Smooth muscle cell (in vitro differentiated cells): ENCODE results near the gene DGKQ. TPM values are rescaled to one million over a fixed set of nuclear protein-coding genes. Genes with fewer than 3 reads are reported as not detected.

Experiments
- DNase-seq: peaks from one replicate; lab custom pipeline; 2025; ENCODE audit not compliant: unreplicated experiment; lab: John Stamatoyannopoulos, UW
- H2AFZ ChIP-seq: fragments of 200-600 bp; sonication (generic); 2 replicates; pipeline ENCODE4 v1.6.0; 2016; ENCODE audit warnings: antibody characterized with exemption, low read depth, mild to moderate bottlenecking
- H3F3A ChIP-seq: fragments of 200-600 bp; sonication (generic); 2 replicates; pipeline ENCODE4 v1.6.0; 2017; ENCODE audit warnings: antibody characterized with exemption, low read depth
- H3K27ac ChIP-seq: fragments of 200-600 bp; sonication (generic); 2 replicates; pipeline ENCODE4 v1.5.1; 2016; ENCODE audit warnings: low read depth, mild to moderate bottlenecking
- H3K27me3 ChIP-seq: fragments of 200-600 bp; sonication (generic); 2 replicates; pipeline ENCODE4 v1.6.1; 2016; ENCODE audit warnings: low read depth, mild to moderate bottlenecking
- H3K36me3 ChIP-seq: fragments of 200-600 bp; sonication (generic); 2 replicates; pipeline ENCODE4 v1.5.1; 2016; ENCODE audit warnings: low read depth
- H3K4me1 ChIP-seq: fragments of 200-600 bp; sonication (generic); 2 replicates; pipeline ENCODE4 v1.5.1; 2016; ENCODE audit warnings: low read depth
- H3K4me2 ChIP-seq: fragments of 200-600 bp; sonication (generic); 2 replicates; pipeline ENCODE4 v1.6.0; 2016; ENCODE audit warnings: mild to moderate bottlenecking
- H3K4me3 ChIP-seq: fragments of 200-600 bp; sonication (generic); 2 replicates; pipeline ENCODE4 v1.5.1; 2016; ENCODE audit warnings: mild to moderate bottlenecking
- H3K79me2 ChIP-seq: fragments of 200-600 bp; sonication (generic); 2 replicates; pipeline ENCODE4 v1.6.0; 2016; ENCODE audit warnings: low read depth, mild to moderate bottlenecking
- H3K9ac ChIP-seq: fragments of 200-600 bp; sonication (generic); 2 replicates; pipeline ENCODE4 v1.6.0; 2016; ENCODE audit warnings: low read depth
- H3K9me3 ChIP-seq: fragments of 200-600 bp; sonication (generic); replicated peaks from 2 replicates; pipeline ENCODE4 v1.5.1; 2016; ENCODE audit warnings: low read depth
- H4K20me1 ChIP-seq: fragments of 200-600 bp; sonication (generic); 2 replicates; pipeline ENCODE4 v1.6.0; 2016; ENCODE audit warnings: low read depth
- CTCF ChIP-seq: fragments of 200-600 bp; sonication (generic); IDR thresholded peaks from 2 replicates; pipeline ENCODE4 v1.5.1; 2017; ENCODE audit warnings: borderline replicate concordance, mild to moderate bottlenecking, antibody characterized with exemption; ENCODE audit not compliant: insufficient read depth, poor library complexity, severe bottlenecking
- WGBS: methylation state at CpG from one replicate; pipeline ENCODE4 v1.1.7; 2016; ENCODE audit warnings: low lambda C conversion rate; 5-methylcytosine and 5-hydroxymethylcytosine counted together
- polyA plus RNA-seq: library from polyadenylated mRNA; unstranded; fragments of >200 nt; fragmentation: Nextera tagmentation; extraction: Ambion mirVana; gene quantifications from 2 replicates; pipeline ENCODE4 v1.2.1, GENCODE V29; 2016
- total RNA-seq: library from RNA; depleted of rRNA; stranded (reverse); fragments of >200 nt; gene quantifications from 2 replicates; pipeline ENCODE4 v1.2.3, GENCODE V29; 2014

The DGKQ gene
- 4.2 and 6.5 TPM in 2 replicates for total RNA-seq
- polyA plus RNA-seq: 14.9 and 16.2 TPM in 2 replicates

GRCh38 chr4:973431-974397, at the start of gene DGKQ:
DGKQ (minus strand) TSS chr4:973569; CDS start chr4:973482, 87 bp downstream.
- 36% methylated on average over 74 of the region's 123 CpGs for WGBS
- Histone ChIP-seq H3K36me3 (no peaks in the 10 kb centered on the region), H3K9me3 (no peaks in the 10 kb centered on the region), H3K9ac (peak within 1 kb of the TSS; percentile 39), H3K79me2 (peaks cover 7% of the 10 kb centered on the region), H3K27me3 (no peaks in the 10 kb centered on the region), H3K4me1 (peaks cover 5% of the 10 kb centered on the region), H3K27ac (no peak within 1 kb of the TSS), H3K4me2 (peak within 1 kb of the TSS; percentile 100), H2AFZ (no peak within 1 kb of the TSS), H3K4me3 (peak within 1 kb of the TSS; percentile 85), H3F3A (no peaks in the 10 kb centered on the region), H4K20me1 (peaks cover 39% of the 10 kb centered on the region)
- peak; percentile 73 for DNase-seq
- TF ChIP-seq CTCF: no peak

GRCh38 chr4:1022739-1023066, 49.3 kb upstream of the DGKQ start:
- Histone ChIP-seq H3F3A (no peaks in the 10 kb centered on the region), H3K9ac (no peak overlapping the region), H4K20me1 (peaks cover 35% of the 10 kb centered on the region), H3K9me3 (no peaks in the 10 kb centered on the region), H3K27me3 (no peaks in the 10 kb centered on the region), H3K4me2 (no peak overlapping the region), H3K4me1 (peaks cover 14% of the 10 kb centered on the region), H3K27ac (no peak overlapping the region), H3K4me3 (no peak overlapping the region), H3K79me2 (no peaks in the 10 kb centered on the region), H2AFZ (no peak overlapping the region), H3K36me3 (no peaks in the 10 kb centered on the region)
- WGBS: 92% methylated on average over 19 of the region's 19 CpGs
- DNase-seq: no peak
- TF ChIP-seq CTCF: no peak

GRCh38 chr4:1022051-1022738, 48.8 kb upstream of the DGKQ start:
- no peak overlapping the region for H3K27ac ChIP-seq
- H3K4me3 ChIP-seq: no peak overlapping the region
- no peaks in the 10 kb centered on the region for H3K9me3 ChIP-seq
- peaks cover 40% of the 10 kb centered on the region for H4K20me1 ChIP-seq
- no peaks in the 10 kb centered on the region for H3F3A ChIP-seq
- H3K9ac ChIP-seq: no peak overlapping the region
- WGBS: 97% methylated on average over 37 of the region's 46 CpGs
- no peak overlapping the region for H2AFZ ChIP-seq
- no peaks in the 10 kb centered on the region for H3K79me2 ChIP-seq
- no peak overlapping the region for H3K4me2 ChIP-seq
- TF ChIP-seq CTCF: no peak
- H3K4me1 ChIP-seq: peaks cover 14% of the 10 kb centered on the region
- no peak for DNase-seq
- H3K27me3 ChIP-seq: no peaks in the 10 kb centered on the region
- no peaks in the 10 kb centered on the region for H3K36me3 ChIP-seq
